Upper lobe of left lung (tissue), 4 donors: ENCODE results near the gene KIAA0586.

ENCODE experiments used
- CTCF ChIP-seq, 6 experiments: fragments of 450-650 bp in 4 of 6; fragments of 200-600 bp in 2 of 6; sonication (generic) in 2 of 6; IDR thresholded peaks; one replicate each; pipeline ENCODE4 v1.5.1; 2016 to 2019; ENCODE audit warnings: antibody characterized with exemption in 6 of 6
- POLR2A ChIP-seq, 4 donors: fragments of 450-650 bp; IDR thresholded peaks; one replicate each; pipeline ENCODE4 v1.5.1; 2016 to 2017; ENCODE audit warnings: antibody characterized with exemption in 4 of 4, mild to moderate bottlenecking in 2 of 4

DNA sequence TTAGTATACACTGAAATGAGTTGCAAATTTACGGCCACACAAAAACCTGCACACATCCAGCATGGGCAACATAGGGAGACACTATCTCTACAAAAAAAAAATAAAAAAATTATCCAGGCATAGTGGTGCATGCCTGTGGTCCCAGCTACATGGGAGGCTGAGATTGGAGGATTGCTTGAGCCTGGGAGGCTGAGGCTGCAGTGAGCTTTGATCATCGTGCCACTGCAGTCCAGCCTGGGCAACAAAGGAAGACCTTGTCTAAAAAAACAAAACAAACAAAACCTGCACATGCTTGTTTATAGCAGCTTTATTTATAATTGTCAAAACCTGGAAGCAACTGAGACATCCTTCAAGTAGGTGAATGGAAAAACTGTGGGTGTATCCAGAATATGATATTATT is 36.7 kb upstream of the KIAA0586 start:
- TF ChIP-seq POLR2A (IDR thresholded peaks at IDR 0.05) (no peak), CTCF (IDR thresholded peaks at IDR 0.05) (no peak)
